ENCODE data around the gene PIGS. TPM values are rescaled to one million over a fixed set of nuclear protein-coding genes. Genes with fewer than 3 reads are reported as not detected.

Gene PIGS
- total RNA-seq, 1 experiment from 2014 or later, result 45.8 TPM

- no peak overlapping the region for H3K4me2 ChIP-seq (ENCODE audit: low read length)
- no peak for TF ChIP-seq JUND (IDR thresholded peaks at IDR 0.05)
- TF ChIP-seq MAX (IDR thresholded peaks at IDR 0.05), result no peak
- TF ChIP-seq EZH2phosphoT487 (IDR thresholded peaks at IDR 0.05; ENCODE audit: borderline replicate concordance), result no peak
- no peak for TF ChIP-seq POLR2AphosphoS5 (IDR thresholded peaks at IDR 0.05; ENCODE audit: low read depth, low read length)
- no peak for TF ChIP-seq SIN3A (IDR thresholded peaks at IDR 0.05; ENCODE audit: low read depth)
- TF ChIP-seq SRF (IDR thresholded peaks at IDR 0.05; ENCODE audit: low read depth), result no peak
- TF ChIP-seq, protein P1, sequence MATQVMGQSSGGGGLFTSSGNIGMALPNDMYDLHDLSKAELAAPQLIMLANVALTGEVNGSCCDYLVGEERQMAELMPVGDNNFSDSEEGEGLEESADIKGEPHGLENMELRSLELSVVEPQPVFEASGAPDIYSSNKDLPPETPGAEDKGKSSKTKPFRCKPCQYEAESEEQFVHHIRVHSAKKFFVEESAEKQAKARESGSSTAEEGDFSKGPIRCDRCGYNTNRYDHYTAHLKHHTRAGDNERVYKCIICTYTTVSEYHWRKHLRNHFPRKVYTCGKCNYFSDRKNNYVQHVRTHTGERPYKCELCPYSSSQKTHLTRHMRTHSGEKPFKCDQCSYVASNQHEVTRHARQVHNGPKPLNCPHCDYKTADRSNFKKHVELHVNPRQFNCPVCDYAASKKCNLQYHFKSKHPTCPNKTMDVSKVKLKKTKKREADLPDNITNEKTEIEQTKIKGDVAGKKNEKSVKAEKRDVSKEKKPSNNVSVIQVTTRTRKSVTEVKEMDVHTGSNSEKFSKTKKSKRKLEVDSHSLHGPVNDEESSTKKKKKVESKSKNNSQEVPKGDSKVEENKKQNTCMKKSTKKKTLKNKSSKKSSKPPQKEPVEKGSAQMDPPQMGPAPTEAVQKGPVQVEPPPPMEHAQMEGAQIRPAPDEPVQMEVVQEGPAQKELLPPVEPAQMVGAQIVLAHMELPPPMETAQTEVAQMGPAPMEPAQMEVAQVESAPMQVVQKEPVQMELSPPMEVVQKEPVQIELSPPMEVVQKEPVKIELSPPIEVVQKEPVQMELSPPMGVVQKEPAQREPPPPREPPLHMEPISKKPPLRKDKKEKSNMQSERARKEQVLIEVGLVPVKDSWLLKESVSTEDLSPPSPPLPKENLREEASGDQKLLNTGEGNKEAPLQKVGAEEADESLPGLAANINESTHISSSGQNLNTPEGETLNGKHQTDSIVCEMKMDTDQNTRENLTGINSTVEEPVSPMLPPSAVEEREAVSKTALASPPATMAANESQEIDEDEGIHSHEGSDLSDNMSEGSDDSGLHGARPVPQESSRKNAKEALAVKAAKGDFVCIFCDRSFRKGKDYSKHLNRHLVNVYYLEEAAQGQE (IDR thresholded peaks at IDR 0.05; ENCODE audit: low read depth), result no peak
- TF ChIP-seq POLR2A (IDR thresholded peaks at IDR 0.05; ENCODE audit: borderline replicate concordance, extremely low read depth, insufficient read depth, insufficient read length), result no peak
- no peak for TF ChIP-seq ZFX (IDR thresholded peaks at IDR 0.05)
- no peak for TF ChIP-seq FOSL1 (IDR thresholded peaks at IDR 0.05; ENCODE audit: low read depth)
- TF ChIP-seq, protein P2, sequence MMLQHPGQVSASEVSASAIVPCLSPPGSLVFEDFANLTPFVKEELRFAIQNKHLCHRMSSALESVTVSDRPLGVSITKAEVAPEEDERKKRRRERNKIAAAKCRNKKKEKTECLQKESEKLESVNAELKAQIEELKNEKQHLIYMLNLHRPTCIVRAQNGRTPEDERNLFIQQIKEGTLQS (IDR thresholded peaks at IDR 0.05), result no peak
- TF ChIP-seq YY1 (IDR thresholded peaks at IDR 0.05; ENCODE audit: extremely low read depth, insufficient replicate concordance, low read depth, low read length), result no peak
- TF ChIP-seq, protein P3, sequence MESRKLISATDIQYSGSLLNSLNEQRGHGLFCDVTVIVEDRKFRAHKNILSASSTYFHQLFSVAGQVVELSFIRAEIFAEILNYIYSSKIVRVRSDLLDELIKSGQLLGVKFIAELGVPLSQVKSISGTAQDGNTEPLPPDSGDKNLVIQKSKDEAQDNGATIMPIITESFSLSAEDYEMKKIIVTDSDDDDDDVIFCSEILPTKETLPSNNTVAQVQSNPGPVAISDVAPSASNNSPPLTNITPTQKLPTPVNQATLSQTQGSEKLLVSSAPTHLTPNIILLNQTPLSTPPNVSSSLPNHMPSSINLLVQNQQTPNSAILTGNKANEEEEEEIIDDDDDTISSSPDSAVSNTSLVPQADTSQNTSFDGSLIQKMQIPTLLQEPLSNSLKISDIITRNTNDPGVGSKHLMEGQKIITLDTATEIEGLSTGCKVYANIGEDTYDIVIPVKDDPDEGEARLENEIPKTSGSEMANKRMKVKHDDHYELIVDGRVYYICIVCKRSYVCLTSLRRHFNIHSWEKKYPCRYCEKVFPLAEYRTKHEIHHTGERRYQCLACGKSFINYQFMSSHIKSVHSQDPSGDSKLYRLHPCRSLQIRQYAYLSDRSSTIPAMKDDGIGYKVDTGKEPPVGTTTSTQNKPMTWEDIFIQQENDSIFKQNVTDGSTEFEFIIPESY (IDR thresholded peaks at IDR 0.05; ENCODE audit: extremely low read depth, insufficient replicate concordance, low read length), result no peak
- TF ChIP-seq ELF1 (IDR thresholded peaks at IDR 0.05; ENCODE audit: borderline replicate concordance, low read depth), result no peak
- TF ChIP-seq ZNF274 (IDR thresholded peaks at IDR 0.05; ENCODE audit: low read depth, low read length), result no peak
- TF ChIP-seq EZH2 (IDR thresholded peaks at IDR 0.05), result no peak
- TF ChIP-seq RAD21 (IDR thresholded peaks at IDR 0.05; ENCODE audit: low read depth), result no peak
- no peak for TF ChIP-seq CEBPB (IDR thresholded peaks at IDR 0.05; ENCODE audit: low read depth)
- ChIA-PET POLR2A (no interaction called here), CTCF (no interaction called here), RAD21 (ENCODE audit: low non-redundant PET in 1 of 2, low total read pairs in 2 of 2, uncharacterized antibody in 2 of 2, unreplicated experiment in 2 of 2) (no interaction called here)
- no peaks in the 10 kb centered on the region for H3K36me3 ChIP-seq (ENCODE audit: control insufficient read depth in 1 of 2, insufficient read depth in 2 of 2, low read length in 2 of 2)
- BruUV-seq (replicated peaks), result no TSS peak
- no peaks in the 10 kb centered on the region for H3K4me1 ChIP-seq (ENCODE audit: control insufficient read depth in 1 of 2, insufficient read depth in 2 of 2, low read length in 2 of 2)
- H3K79me2 ChIP-seq (ENCODE audit: insufficient read depth, low read length), result no peaks in the 10 kb centered on the region
- peaks cover 8% of the 10 kb centered on the region; the same call in 1 of the 2 replicates for H3K27me3 ChIP-seq (ENCODE audit: insufficient read depth, low read length)
- no peaks in the 10 kb centered on the region for H3K9me2 ChIP-seq (ENCODE audit: insufficient read depth)
- H3K9me3 ChIP-seq (ENCODE audit: control insufficient read depth in 1 of 2, insufficient read depth in 1 of 2, low read depth in 1 of 2, low read length in 2 of 2), result no peaks in the 10 kb centered on the region
- no peak overlapping the region for H3K27ac ChIP-seq (ENCODE audit: low read depth, low read length)
- no peak for ATAC-seq
- H4K20me1 ChIP-seq (ENCODE audit: insufficient read depth), result no peaks in the 10 kb centered on the region
- no peak for DNase-seq (ENCODE audit: low read depth, low spot score)
- intact Hi-C loops (cut with micrococcal nuclease), result no loop called here
- no peak overlapping the region for H2AFZ ChIP-seq (ENCODE audit: low read depth, low read length, poor library complexity, severe bottlenecking)
- H3K9ac ChIP-seq (ENCODE audit: low read length), result no peak overlapping the region
- H3K4me3 ChIP-seq (replicated peaks in 1 of 2; ENCODE audit: low read depth in 1 of 2, low read length in 2 of 2), result no peak overlapping the region
Observed at GRCh38 chr17:28513476-28513875, 57.8 kb downstream of the PIGS start.
